Measurements from ENCODE around the gene CDH18.

The CDH18 gene

GRCh38 chr5:19577882-19578281 is 410.1 kb downstream of the CDH18 start:
- no peak for TF ChIP-seq CTCF (IDR thresholded peaks at IDR 0.05)
- Histone ChIP-seq H3K27ac (no peak overlapping the region), H3K4me3 (no peak overlapping the region)
- DNase-seq (ENCODE audit: low spot score), result no peak

GRCh38 chr5:19568004-19568403 is 420.0 kb downstream of the CDH18 start:
- no peak overlapping the region for H3K4me3 ChIP-seq
- no peak for TF ChIP-seq CTCF (IDR thresholded peaks at IDR 0.05)

GRCh38 chr5:19565466-19565865 is 422.5 kb downstream of the CDH18 start:
- TF ChIP-seq CTCF (IDR thresholded peaks at IDR 0.05), result no peak
- Histone ChIP-seq H3K27ac (no peak overlapping the region), H3K4me3 (no peak overlapping the region)
- no peak for DNase-seq (ENCODE audit: low spot score)

More at GRCh38 chr5:19568004-19568403, 420.0 kb downstream of the CDH18 start:
- H3K27ac ChIP-seq, result no peak overlapping the region
- DNase-seq (ENCODE audit: low spot score), result no peak

DNA sequence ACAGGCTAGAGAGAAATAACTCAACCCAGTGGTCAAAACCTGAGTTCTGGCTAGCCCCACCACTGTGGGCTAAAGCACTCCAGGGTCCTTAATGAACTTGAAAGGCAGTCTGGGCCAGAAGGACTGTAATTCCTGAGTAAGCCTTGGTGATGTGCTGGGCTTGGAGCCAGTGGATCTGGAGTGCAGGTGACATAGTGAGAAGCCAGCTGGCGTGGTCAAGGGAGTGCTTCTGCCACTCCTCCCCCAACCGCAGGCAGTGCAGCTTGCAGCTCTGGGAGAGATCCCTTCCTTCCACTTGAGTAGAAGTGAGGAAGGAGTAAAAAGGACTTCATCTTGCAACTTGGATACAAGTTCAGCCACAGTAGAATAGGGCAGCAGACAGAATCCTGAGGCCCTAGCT is 424.0 kb downstream of the CDH18 start:
- no peak overlapping the region for H3K27ac ChIP-seq
- no peak for DNase-seq (ENCODE audit: low spot score)
- no peak overlapping the region for H3K4me3 ChIP-seq
- no peak for TF ChIP-seq CTCF (IDR thresholded peaks at IDR 0.05)

GRCh38 chr5:19555876-19556275 is 432.1 kb downstream of the CDH18 start:
- no peak for TF ChIP-seq CTCF (IDR thresholded peaks at IDR 0.05)
- H3K27ac ChIP-seq, result no peak overlapping the region
- DNase-seq (ENCODE audit: low spot score), result no peak
- no peak overlapping the region for H3K4me3 ChIP-seq

GRCh38 chr5:19555436-19555835 is 432.6 kb downstream of the CDH18 start:
- Histone ChIP-seq H3K4me3 (no peak overlapping the region), H3K27ac (no peak overlapping the region)

More at GRCh38 chr5:19555436-19555835, 432.6 kb downstream of the CDH18 start:
- TF ChIP-seq CTCF (IDR thresholded peaks at IDR 0.05), result no peak
- DNase-seq (ENCODE audit: low spot score), result no peak

Data from coronary artery (tissue), 2 donors.